Uterus (tissue), 4 donors: Measurements from ENCODE around the gene LRP1B. TPM values are rescaled to one million over a fixed set of nuclear protein-coding genes. Genes with fewer than 3 reads are reported as not detected.

Experiments
- DNase-seq, 2 donors: peaks; one replicate each; pipeline ENCODE4 v3.0.0-alpha.2; 2019 to 2020
- H3K27ac ChIP-seq, 2 donors: fragments of 200-600 bp; sonication (generic); 1 replicate in 1 of 2; 2 replicates in 1 of 2; pipeline ENCODE4 v1.5.1; 2016 to 2018
- H3K27me3 ChIP-seq, 2 donors: fragments of 200-600 bp; sonication (generic); one replicate each; pipeline ENCODE4 v1.5.1; 2018 to 2019; ENCODE audit warnings: control low read depth in 1 of 2
- H3K36me3 ChIP-seq, 2 donors: fragments of 200-600 bp; sonication (generic); one replicate each; pipeline ENCODE4 v1.5.1; 2019; ENCODE audit warnings: control low read depth in 1 of 2
- H3K4me1 ChIP-seq, 2 donors: fragments of 200-600 bp; sonication (generic); one replicate each; pipeline ENCODE4 v1.5.1; 2018 to 2019; ENCODE audit warnings: control low read depth in 1 of 2
- H3K4me3 ChIP-seq, 2 donors: fragments of 200-600 bp; sonication (generic); 1 replicate in 1 of 2; 2 replicates in 1 of 2; pipeline ENCODE4 v1.5.1; 2018 to 2019; ENCODE audit warnings: mild to moderate bottlenecking in 1 of 2
- H3K9me3 ChIP-seq, 2 donors: fragments of 200-600 bp; sonication (generic); one replicate each; pipeline ENCODE4 v1.5.1; 2019; ENCODE audit warnings: control low read depth in 1 of 2
- CTCF ChIP-seq, 4 experiments: fragments of 200-600 bp in 2 of 4; fragments of 450-650 bp in 2 of 4; sonication (generic) in 2 of 4; IDR thresholded peaks; one replicate each; pipeline ENCODE4 v1.5.1; 2016 to 2019; ENCODE audit warnings: antibody characterized with exemption in 4 of 4, mild to moderate bottlenecking in 2 of 4, moderate library complexity in 1 of 4
- POLR2A ChIP-seq, 2 donors: fragments of 450-650 bp; IDR thresholded peaks; one replicate each; pipeline ENCODE4 v1.6.1; 2016; ENCODE audit warnings: antibody characterized with exemption in 2 of 2, mild to moderate bottlenecking in 1 of 2, moderate library complexity in 1 of 2
- intact Hi-C: fragments of 100-400 bp; cut with DNase I; formaldehyde crosslinking; loops from one replicate; pipeline ENCODE4 v1.15.1; 2023; ENCODE audit warnings: low total_unique reads
- total RNA-seq, 4 donors: library from RNA; depleted of rRNA in 3 of 4; stranded (reverse); fragments of >200 nt in 3 of 4; gene quantifications; one replicate each; pipeline versions ENCODE4 v1.1.0 to v1.2.4, GENCODE V29; 2014 to 2023
- donor health status: DM: yes; HTN: yes; CAD: no.

The LRP1B gene
- total RNA-seq, 4 donors from 2014 or later: 0.29 to 7.3 (median 0.79) TPM; not detected in 1

GRCh38 chr2:141323571-141323970 lies 807.2 kb downstream of the LRP1B start:
- TF ChIP-seq CTCF (IDR thresholded peaks at IDR 0.05): no peak
- TF ChIP-seq POLR2A (IDR thresholded peaks at IDR 0.05): no peak
- Histone ChIP-seq H3K9me3 (no peaks in the 10 kb centered on the region), H3K27me3 (no peaks in the 10 kb centered on the region), H3K4me1 (no peaks in the 10 kb centered on the region), H3K36me3 (no peaks in the 10 kb centered on the region), H3K4me3 (no peak overlapping the region), H3K27ac (no peak overlapping the region)
- no peak for DNase-seq
- intact Hi-C loops: no loop called here

GRCh38 chr2:141317986-141318385 lies 812.8 kb downstream of the LRP1B start:
- Histone ChIP-seq H3K4me3 (no peak overlapping the region), H3K27ac (no peak overlapping the region), H3K4me1 (no peaks in the 10 kb centered on the region), H3K36me3 (no peaks in the 10 kb centered on the region), H3K27me3 (no peaks in the 10 kb centered on the region), H3K9me3 (no peaks in the 10 kb centered on the region)
- intact Hi-C loops: no loop called here
- TF ChIP-seq POLR2A (IDR thresholded peaks at IDR 0.05) (no peak), CTCF (IDR thresholded peaks at IDR 0.05) (no peak)
- DNase-seq: no peak

GRCh38 chr2:141316606-141317005 lies 814.2 kb downstream of the LRP1B start:
- H3K9me3 ChIP-seq: no peaks in the 10 kb centered on the region
- H3K36me3 ChIP-seq: no peaks in the 10 kb centered on the region
- H3K4me3 ChIP-seq: no peak overlapping the region
- intact Hi-C loops: no loop called here
- no peaks in the 10 kb centered on the region for H3K4me1 ChIP-seq
- TF ChIP-seq POLR2A (IDR thresholded peaks at IDR 0.05) (no peak), CTCF (IDR thresholded peaks at IDR 0.05) (no peak)
- no peak for DNase-seq
- no peaks in the 10 kb centered on the region for H3K27me3 ChIP-seq
- no peak overlapping the region for H3K27ac ChIP-seq

- Histone ChIP-seq H3K27me3 (no peaks in the 10 kb centered on the region), H3K9me3 (no peaks in the 10 kb centered on the region), H3K4me3 (no peak overlapping the region), H3K27ac (no peak overlapping the region), H3K36me3 (no peaks in the 10 kb centered on the region), H3K4me1 (no peaks in the 10 kb centered on the region)
- TF ChIP-seq POLR2A (IDR thresholded peaks at IDR 0.05): no peak
- TF ChIP-seq CTCF (IDR thresholded peaks at IDR 0.05): no peak
- intact Hi-C loops: no loop called here
- DNase-seq: no peak
Observed at GRCh38 chr2:141316103-141316502, 814.7 kb downstream of the LRP1B start.

GRCh38 chr2:141313972-141314371 lies 816.8 kb downstream of the LRP1B start:
- Histone ChIP-seq H3K4me1 (no peaks in the 10 kb centered on the region), H3K9me3 (no peaks in the 10 kb centered on the region), H3K4me3 (no peak overlapping the region), H3K27me3 (no peaks in the 10 kb centered on the region), H3K36me3 (no peaks in the 10 kb centered on the region), H3K27ac (no peak overlapping the region)
- intact Hi-C loops: no loop called here
- no peak for DNase-seq
- TF ChIP-seq CTCF (IDR thresholded peaks at IDR 0.05): no peak
- TF ChIP-seq POLR2A (IDR thresholded peaks at IDR 0.05): no peak
